ENCODE measurements around the gene LTF.
"Not testable (repeated sequence)": the region's sequence is repeated elsewhere in the genome, so short reads cannot be mapped to it uniquely, and the experiment has no call there.

The LTF gene

GRCh38 chr3:46388847-46389246 is 75.9 kb downstream of the LTF start:
- DNase-seq: not testable (repeated sequence)

GRCh38 chr3:46386205-46386604 is 78.5 kb downstream of the LTF start:
- no peak for DNase-seq

Data from stimulated activated CD4-positive, alpha-beta T cell treated with anti-CD3 and anti-CD28 coated beads, Interleukin-4, amount 100 ng/mL, for 24 hours (primary cell).